Thoracic aorta (tissue), 2 donors: ENCODE data around the gene ZNF205. TPM values are rescaled to one million over a fixed set of nuclear protein-coding genes. Genes with fewer than 3 reads are reported as not detected.

Experiments
- ATAC-seq: fragments of 150-250 bp; one replicate; pipeline ENCODE4 v1.8.0; 2017; ENCODE audit warnings: low read depth; ENCODE audit not compliant: insufficient number of reproducible peaks, low FRiP score
- DNase-seq: peaks from one replicate; pipeline ENCODE4 v3.0.0-alpha.2; 2020; ENCODE audit warnings: low spot score
- H3K27ac ChIP-seq, 2 donors: fragments of 200-600 bp; sonication (generic); 1 replicate in 1 of 2; 2 replicates in 1 of 2; pipeline ENCODE4 v1.5.1; 2016; ENCODE audit warnings: mild to moderate bottlenecking in 2 of 2, moderate library complexity in 2 of 2
- H3K27me3 ChIP-seq: fragments of 200-600 bp; sonication (generic); replicated peaks from 2 replicates; pipeline ENCODE4 v1.6.0; 2016; ENCODE audit warnings: mild to moderate bottlenecking; ENCODE audit not compliant: insufficient read depth
- H3K36me3 ChIP-seq: fragments of 200-600 bp; sonication (generic); one replicate; pipeline ENCODE4 v1.5.1; 2016
- H3K4me1 ChIP-seq, 2 donors: fragments of 200-600 bp; sonication (generic); 1 replicate in 1 of 2; 2 replicates in 1 of 2; pipeline versions ENCODE4 v1.5.1 to v1.6.0; 2016; ENCODE audit warnings: low read depth in 2 of 2, mild to moderate bottlenecking in 1 of 2; ENCODE audit not compliant: control insufficient read depth in 1 of 2
- H3K4me3 ChIP-seq: fragments of 200-600 bp; sonication (generic); 2 replicates; pipeline ENCODE4 v1.5.1; 2016; ENCODE audit warnings: mild to moderate bottlenecking
- H3K9me3 ChIP-seq: fragments of 200-600 bp; sonication (generic); 2 replicates; pipeline ENCODE4 v1.5.1; 2016
- total RNA-seq, 2 donors: library from RNA; depleted of rRNA; stranded (reverse); fragments of >200 nt; gene quantifications; one replicate each; pipeline versions ENCODE4 v1.1.0 to v1.2.3, GENCODE V29; 2016
- TF ChIP-seq, protein P1 (sequence below): fragments of 200-600 bp; sonication (generic); IDR thresholded peaks from one replicate; pipeline ENCODE4 v1.5.1; 2019; ENCODE audit warnings: antibody characterized with exemption

Gene ZNF205
- total RNA-seq, 2 donors from 2014 or later, result 16.4 to 19.4 TPM

- Histone ChIP-seq H3K4me3 (peak overlapping the region; percentile 43), H3K9me3 (no peaks in the 10 kb centered on the region), H3K4me1 (peaks cover 4 to 11% of the 10 kb centered on the region in 2 donors), H3K27me3 (peaks cover 5% of the 10 kb centered on the region), H3K27ac (peak overlapping the region in 1 of 2 donors; percentile 23), H3K36me3 (no peaks in the 10 kb centered on the region)
- no peak for DNase-seq
- no peak for ATAC-seq
- TF ChIP-seq, protein P1, sequence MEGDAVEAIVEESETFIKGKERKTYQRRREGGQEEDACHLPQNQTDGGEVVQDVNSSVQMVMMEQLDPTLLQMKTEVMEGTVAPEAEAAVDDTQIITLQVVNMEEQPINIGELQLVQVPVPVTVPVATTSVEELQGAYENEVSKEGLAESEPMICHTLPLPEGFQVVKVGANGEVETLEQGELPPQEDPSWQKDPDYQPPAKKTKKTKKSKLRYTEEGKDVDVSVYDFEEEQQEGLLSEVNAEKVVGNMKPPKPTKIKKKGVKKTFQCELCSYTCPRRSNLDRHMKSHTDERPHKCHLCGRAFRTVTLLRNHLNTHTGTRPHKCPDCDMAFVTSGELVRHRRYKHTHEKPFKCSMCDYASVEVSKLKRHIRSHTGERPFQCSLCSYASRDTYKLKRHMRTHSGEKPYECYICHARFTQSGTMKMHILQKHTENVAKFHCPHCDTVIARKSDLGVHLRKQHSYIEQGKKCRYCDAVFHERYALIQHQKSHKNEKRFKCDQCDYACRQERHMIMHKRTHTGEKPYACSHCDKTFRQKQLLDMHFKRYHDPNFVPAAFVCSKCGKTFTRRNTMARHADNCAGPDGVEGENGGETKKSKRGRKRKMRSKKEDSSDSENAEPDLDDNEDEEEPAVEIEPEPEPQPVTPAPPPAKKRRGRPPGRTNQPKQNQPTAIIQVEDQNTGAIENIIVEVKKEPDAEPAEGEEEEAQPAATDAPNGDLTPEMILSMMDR, result peak; percentile 13
Measured at GRCh38 chr16:3101018-3101840, 11.2 kb upstream of the ZNF205 start.

GRCh38 chr16:3101841-3102470, 10.4 kb upstream of the ZNF205 start:
- peaks cover 5% of the 10 kb centered on the region for H3K27me3 ChIP-seq
- H3K4me1 ChIP-seq, result peaks cover 6 to 13% of the 10 kb centered on the region in 2 donors
- H3K27ac ChIP-seq, result peak overlapping the region in 1 of 2 donors; percentile 23
- H3K36me3 ChIP-seq, result no peaks in the 10 kb centered on the region
- TF ChIP-seq, protein P1, result no peak
- H3K4me3 ChIP-seq, result peak overlapping the region; percentile 43
- DNase-seq, result no peak
- H3K9me3 ChIP-seq, result no peaks in the 10 kb centered on the region
- ATAC-seq, result no peak

GRCh38 chr16:3106205-3106928, 6.0 kb upstream of the ZNF205 start:
- no peaks in the 10 kb centered on the region for H3K36me3 ChIP-seq

DNA sequence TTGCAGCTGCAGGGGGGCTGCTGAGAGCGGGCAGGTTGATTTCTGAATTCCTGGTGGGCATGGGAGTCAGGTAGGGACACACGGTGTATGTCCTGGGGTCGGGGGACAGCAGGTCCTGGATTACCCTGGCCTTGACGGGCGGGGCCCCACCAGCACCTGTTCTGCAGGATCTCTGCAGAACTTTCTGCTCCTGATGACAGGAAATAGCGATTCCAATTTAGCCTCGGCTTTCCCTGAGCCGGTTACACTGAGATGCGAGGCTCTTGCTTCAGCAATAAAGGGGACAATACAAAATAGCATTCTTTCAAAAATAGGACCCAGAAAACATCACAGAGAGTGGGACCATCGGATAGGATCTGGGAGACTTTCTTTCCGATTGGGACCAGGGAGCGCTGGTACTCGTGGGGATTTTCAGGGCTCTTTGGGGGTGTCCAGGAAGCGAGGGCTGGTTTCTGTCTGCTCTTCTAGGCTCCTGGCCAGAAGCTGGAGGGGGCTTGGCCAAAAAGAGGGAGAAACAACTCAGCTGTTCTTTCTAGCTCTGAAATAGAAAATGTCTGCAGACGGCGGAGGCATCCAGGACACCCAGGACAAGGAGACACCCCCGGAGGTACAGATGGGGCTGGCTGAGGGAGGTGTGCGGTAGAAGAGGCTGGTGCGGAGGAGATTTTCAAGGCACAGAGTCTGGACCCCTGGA, 642 bp downstream of the ZNF205 start:
- Histone ChIP-seq H3K4me1 (peaks cover 11 to 33% of the 10 kb centered on the region in 2 donors), H3K27me3 (no peaks in the 10 kb centered on the region), H3K36me3 (peaks cover 15% of the 10 kb centered on the region), H3K4me3 (peak overlapping the region; percentile 74), H3K9me3 (no peaks in the 10 kb centered on the region), H3K27ac (no peak overlapping the region)
- no peak for DNase-seq
- ATAC-seq, result no peak
- TF ChIP-seq, protein P1, result no peak

More at GRCh38 chr16:3106205-3106928, 6.0 kb upstream of the ZNF205 start:
- H3K9me3 ChIP-seq, result no peaks in the 10 kb centered on the region
- TF ChIP-seq, protein P1, result no peak
- DNase-seq, result peak; percentile 43
- peak overlapping the region; percentile 88 for H3K4me3 ChIP-seq
- peak; percentile 79 for ATAC-seq
- H3K27ac ChIP-seq, result peak overlapping the region in 1 of 2 donors; percentile 73
- H3K4me1 ChIP-seq, result peaks cover 8 to 13% of the 10 kb centered on the region in 2 donors
- no peaks in the 10 kb centered on the region for H3K27me3 ChIP-seq
